GM21717 (cell line): Measurements from ENCODE around the gene MRLN.

Source experiments
- ATAC-seq: cut with Tn5 transposase; IDR thresholded peaks from one replicate; pipeline ENCODE4 v1.9.1; 2021; ENCODE audit warnings: mild to moderate bottlenecking, moderate library complexity; ENCODE audit not compliant: unreplicated experiment

Gene MRLN

DNA sequence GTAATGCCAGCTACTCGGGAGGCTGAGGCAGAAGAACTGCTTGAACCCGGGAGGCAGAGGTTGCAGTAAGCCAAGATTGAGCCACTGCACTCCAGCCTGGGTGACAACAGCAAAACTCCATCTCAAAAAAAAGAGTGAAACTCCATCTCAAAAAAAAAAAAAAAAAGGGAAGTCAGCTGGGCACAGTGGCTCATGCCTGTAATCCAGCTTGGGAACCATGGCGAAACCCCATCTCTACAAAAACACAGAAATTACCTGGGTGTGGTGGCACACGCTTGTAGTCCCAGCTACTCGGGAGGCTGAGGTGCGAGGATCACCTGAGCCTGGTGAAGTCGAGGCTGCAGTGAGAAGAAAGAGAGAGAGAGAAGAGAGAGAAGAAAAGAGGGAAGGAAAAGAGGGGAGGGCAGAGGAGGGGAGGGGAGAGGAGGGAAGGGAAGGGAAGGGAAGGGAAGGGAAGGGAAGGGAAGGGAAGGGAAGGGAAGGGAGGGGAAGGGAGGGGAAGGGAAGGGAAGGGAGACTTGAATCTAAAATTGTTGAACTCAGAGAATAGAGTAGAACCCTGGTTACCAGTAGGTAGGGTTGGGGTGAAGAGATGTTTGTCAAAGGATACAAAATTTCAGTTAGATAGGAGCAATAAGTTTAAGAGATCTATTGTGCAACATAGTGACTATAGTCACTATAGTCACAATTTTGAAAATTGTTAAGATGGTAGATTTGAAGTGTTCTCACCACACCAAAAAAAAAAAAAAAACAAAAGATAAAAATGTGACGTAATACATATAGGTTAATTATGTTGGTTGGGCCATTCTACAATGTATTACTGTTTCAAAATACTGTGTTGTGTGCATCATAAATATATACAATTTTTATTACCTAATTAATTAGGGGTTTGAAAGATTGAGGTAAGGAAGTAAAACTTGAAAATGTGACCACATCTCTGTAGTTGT is 46.1 kb downstream of the MRLN start:
- no peak for ATAC-seq

DNA sequence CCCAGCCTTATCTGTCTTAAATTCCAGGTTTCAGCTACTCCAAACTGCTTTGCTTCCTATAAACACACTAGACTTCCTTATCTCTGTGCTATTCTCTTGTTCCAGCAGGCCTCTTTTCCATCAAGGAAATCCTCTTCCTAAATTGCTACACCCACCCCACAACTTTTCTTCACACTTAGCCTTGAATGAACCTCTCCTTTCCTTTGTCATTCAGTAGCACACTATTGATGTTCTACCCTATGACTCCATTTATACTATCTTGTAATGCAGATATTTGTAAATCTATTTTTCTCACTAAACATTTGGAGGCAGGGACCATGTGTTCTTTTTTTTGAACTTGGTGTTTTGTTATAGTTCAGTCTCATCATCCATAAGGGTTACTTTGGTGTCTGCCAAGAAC is 47.3 kb downstream of the MRLN start:
- no peak for ATAC-seq

DNA sequence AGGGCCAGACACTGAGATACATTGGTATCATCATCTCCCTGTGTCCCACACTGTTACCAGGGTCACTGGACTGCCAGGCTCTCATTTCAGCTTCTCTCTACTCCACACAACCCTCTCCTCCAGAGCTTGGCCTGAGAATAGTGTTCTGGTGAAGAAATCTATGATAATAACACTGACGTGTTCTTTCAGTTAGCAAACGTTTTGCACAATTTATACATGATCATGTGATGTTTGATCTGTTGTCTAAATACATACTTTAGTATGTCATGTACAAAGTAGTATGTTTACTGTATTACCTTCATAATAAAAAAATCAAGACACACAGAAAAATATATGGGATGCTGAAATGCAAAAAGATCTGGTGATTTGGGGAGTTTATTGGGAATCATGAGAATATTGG is 48.6 kb downstream of the MRLN start:
- no peak for ATAC-seq

DNA sequence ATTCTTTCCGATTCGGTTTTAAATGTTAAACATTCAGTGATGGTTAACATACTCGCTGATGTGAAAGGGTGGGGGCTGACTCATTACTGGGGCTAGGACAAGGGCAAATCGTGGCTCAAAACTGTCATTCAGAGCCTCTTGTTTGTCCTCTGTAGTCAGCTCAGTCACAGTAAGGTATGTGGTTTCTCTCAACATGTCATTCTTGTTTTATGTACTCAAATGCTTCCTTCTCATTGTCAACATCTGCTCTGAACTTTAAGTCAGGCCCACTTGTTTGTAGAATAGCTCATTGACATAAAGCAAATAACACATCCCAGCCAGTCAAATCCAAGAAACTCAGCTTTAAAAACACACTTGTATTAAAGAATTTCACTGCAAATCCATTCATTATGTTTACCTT is 50.9 kb downstream of the MRLN start:
- no peak for ATAC-seq

DNA sequence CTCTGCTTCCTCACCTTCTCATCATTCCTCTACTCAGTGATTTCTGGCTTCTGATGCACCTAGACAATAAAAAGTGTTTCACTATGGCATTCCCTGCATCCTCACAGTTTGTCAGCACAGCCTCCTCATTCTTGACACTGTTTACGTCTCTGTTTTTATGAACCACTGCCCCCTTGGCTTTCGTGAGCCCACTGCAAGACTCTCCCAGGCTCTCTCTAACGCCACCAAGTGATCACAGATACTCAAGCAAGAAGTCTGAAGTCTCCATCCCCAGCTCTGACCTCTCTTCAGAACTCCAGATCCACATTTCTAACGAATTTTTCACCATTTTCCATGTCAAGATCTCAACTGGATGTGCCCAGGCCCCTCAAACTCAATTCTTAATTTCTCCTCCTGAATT is 52.5 kb downstream of the MRLN start:
- no peak for ATAC-seq

DNA sequence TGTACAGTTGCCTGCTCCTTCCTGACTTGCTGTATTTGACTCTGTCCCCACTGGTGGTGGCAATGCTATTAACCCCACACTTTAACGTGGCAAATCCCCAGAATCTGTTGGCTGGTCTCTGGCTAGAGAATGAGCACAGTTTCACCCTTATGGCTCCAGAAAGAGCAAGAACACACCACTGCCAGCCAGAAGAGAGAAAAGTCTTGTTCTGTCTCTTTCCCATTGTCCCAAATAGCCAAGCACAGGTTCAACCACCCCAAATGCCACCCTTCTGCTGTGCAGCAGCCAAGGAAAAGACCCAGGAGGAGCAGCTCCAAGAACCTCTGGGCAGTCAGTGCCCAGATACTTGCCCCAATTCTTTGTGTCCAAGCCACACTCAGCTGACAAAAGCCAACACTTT is 54.9 kb downstream of the MRLN start:
- ATAC-seq: no peak

DNA sequence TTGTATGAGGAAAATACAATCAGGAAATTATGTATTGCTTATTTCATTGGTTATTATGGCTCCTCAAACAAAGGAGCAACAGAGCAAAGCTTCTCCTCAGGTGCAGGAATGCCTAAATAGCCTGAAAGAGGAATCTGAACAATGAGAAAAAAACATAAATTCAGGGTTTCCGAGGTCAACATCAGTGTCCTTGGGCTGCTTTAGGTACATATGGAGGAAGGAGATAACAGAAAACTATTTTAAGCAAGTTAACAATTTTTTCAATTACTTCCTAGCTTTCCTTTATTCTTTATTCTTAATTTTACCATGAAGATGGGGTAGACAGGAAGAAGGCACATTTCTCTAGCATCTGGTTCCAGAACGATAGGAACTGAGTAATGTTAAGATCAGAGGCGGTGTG is 57.6 kb downstream of the MRLN start:
- ATAC-seq: no peak

DNA sequence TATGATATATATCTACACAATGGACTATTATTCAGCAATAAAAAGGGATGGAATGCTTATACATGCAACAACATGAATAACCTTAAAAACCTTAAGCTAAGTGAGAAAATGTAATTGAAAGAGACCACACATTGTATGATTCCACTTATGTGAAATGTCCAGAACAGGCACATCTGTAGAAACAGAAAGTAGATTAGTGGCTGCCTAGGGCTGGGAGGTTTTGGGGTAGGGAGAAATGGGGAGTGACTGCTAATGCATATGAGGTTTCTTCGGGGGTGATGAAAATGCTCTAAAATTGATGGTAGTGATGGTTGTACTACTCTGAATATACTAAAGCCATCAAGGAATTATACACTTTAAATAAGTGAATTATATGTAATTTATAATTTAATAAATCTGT is 58.3 kb downstream of the MRLN start:
- ATAC-seq: no peak

DNA sequence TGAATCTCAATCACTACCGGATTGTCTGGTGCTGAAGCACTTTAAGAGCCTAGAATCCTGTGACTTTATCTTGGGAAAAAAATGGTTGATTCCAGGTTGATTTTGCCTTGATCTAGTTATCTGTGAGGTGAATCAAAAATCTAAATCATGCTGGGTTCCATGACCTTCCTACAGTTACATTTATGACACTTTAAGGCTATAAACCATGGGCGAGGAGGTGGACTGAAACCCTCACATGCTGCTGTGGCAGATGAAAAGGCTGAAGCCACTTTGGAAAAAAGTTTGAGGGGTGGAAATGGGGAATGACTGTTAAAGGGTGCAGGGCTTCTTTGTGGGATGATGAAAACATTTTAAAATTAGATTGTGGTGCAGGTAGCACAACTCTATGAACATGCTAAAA is 61.1 kb downstream of the MRLN start:
- no peak for ATAC-seq

DNA sequence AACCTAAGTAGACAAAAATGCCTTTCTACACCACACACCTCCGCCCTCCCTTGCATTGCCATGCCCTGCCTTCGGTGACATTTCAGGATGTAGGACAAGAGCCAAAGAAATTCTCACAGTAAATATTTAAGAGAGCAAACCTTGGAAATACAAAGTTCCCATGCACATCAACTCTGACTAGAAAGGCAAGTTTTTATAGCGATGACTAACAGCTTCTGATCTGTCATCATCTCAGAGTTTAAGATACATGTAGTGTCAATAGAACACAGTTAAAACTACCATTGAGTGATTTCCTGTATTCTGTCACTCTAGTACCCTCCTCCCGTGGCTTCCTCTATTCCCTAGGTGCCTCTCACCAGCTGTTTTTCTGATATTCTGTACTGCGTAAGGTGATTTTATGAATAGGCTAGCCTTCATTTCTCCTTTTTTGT is 64.3 kb downstream of the MRLN start:
- no peak for ATAC-seq

DNA sequence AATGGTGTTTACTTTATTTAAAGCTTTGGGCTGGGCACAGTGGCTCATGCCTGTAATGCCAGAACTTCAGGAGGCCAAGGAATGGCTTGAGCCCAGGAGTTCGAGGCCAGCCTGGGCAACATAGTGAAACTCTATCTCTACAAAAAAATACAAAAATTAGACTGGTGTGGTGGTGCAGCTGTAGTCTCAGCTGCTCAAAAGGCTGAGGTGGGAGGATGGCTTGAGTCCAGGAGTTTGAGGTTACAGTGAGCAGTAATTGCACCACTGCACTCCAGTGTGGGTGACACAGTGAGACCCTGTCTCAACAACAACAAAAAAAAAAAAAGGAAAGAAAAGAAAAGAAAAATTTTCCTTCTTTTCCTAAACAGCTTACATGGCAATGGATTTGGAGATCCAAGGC is 65.6 kb downstream of the MRLN start:
- no peak for ATAC-seq
